SJCRH30 (cell line): Measurements from ENCODE around the gene MGMT. TPM values are rescaled to one million over a fixed set of nuclear protein-coding genes. Genes with fewer than 3 reads are reported as not detected.

ENCODE experiments used
- DNase-seq, 2 experiments: peaks; one replicate each; pipeline ENCODE4 v3.0.0-alpha.2; 2015 to 2020
- H3K27ac ChIP-seq: fragments of 250-450 bp; sonication (Bioruptor Pico); 2 replicates; pipeline ENCODE4 v1.5.1; 2020; ENCODE audit warnings: mild to moderate bottlenecking, moderate library complexity
- H3K27me3 ChIP-seq: fragments of 250-450 bp; sonication (Bioruptor Pico); 2 replicates; pipeline ENCODE4 v1.5.1; 2020; ENCODE audit warnings: mild to moderate bottlenecking, moderate library complexity
- H3K36me3 ChIP-seq: fragments of 250-450 bp; sonication (Bioruptor Pico); 2 replicates; pipeline ENCODE4 v1.5.1; 2020; ENCODE audit warnings: mild to moderate bottlenecking, moderate library complexity
- H3K4me1 ChIP-seq: fragments of 250-450 bp; sonication (Bioruptor Pico); 2 replicates; pipeline ENCODE4 v1.5.1; 2020; ENCODE audit warnings: mild to moderate bottlenecking, moderate library complexity
- H3K4me3 ChIP-seq: fragments of 250-450 bp; sonication (Bioruptor Pico); 2 replicates; pipeline ENCODE4 v1.5.1; 2020; ENCODE audit warnings: mild to moderate bottlenecking, moderate library complexity
- H3K9me3 ChIP-seq: fragments of 250-450 bp; sonication (Bioruptor Pico); replicated peaks from 2 replicates; pipeline ENCODE4 v1.5.1; 2020; ENCODE audit warnings: mild to moderate bottlenecking, moderate library complexity
- total RNA-seq: library from RNA; depleted of rRNA; stranded (reverse); fragments of >200 nt; shearing (Covaris generic); gene quantifications from 2 replicates; pipeline ENCODE4 v1.2.3, GENCODE V29; 2014

Gene MGMT
- total RNA-seq, 1 experiment from 2014 or later = 1.5 TPM

DNA sequence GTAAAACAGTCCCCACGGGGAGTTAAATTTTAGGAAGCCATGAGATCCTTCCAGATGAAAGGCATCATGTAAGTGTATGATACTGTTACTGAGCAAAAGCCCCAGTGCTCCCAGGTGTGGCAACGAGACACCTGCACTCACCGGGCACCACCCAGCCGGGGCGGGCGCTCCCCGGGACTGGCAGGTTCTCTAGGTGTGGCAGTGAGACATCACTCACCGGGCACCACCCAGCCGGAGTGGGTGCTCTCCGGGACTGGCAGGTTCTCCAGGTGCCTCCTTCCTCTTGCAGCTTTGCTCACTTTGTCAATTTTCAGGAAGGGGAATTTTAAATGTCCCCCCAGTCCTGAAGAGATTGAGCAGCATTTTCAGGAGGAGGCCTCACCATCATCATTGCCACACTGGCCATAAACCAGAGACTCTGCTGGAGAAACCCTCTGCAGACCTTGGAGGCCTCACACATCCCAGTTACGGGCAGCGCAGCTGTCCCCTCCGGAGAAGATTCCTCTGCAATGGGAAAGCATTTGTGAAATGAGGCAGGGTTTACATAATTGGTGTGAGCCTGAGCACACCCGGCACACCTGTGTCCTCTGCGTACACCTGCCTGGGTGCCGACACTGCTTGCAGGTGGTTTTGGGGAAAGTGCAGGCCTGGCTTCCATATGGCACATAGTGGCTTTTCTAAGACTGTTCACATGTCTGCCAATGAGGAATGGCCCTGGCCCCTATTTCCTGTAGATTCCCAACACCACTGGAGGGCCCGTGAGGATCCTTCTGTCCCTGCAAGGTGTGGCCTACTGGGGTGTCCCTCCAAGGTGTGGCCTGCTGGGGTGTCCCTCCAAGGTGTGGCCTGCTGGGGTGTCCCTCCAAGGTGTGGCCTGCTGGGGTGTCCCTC lies 305.7 kb downstream of the MGMT start:
- Histone ChIP-seq H3K27me3 (no peaks in the 10 kb centered on the region), H3K4me3 (no peak overlapping the region), H3K4me1 (no peaks in the 10 kb centered on the region), H3K27ac (no peak overlapping the region), H3K36me3 (no peaks in the 10 kb centered on the region), H3K9me3 (no peaks in the 10 kb centered on the region)
- DNase-seq = no peak

DNA sequence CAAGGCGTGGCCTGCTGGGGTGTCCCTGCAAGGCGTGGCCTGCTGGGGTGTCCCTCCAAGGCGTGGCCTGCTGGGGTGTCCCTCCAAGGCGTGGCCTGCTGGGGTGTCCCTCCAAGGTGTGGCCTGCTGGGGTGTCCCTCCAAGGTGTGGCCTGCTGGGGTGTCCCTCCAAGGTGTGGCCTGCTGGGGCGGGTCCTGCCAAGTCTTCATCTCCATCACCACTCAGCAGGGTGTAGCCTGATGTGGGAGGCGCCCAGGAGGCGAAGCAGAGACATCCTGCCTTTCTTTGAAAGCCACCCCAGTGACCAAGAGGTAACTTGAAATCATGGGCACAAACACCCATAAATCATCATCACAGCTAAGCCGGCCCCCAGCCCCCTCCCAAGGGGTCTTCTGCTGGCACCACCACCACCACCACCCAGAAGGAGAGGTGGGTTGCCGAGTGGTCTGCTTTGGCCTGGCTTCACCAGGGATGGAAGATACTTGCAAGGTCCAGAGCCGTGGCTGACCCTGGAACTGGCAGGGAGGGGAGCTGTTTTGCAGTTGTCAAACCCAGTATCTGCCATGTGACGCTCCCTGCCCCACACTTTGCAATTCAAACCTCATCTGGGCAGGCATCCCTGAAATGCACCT lies 306.4 kb downstream of the MGMT start:
- no peaks in the 10 kb centered on the region for H3K27me3 ChIP-seq
- H3K4me3 ChIP-seq = no peak overlapping the region
- H3K9me3 ChIP-seq = no peaks in the 10 kb centered on the region
- DNase-seq = no peak
- H3K27ac ChIP-seq = no peak overlapping the region
- H3K4me1 ChIP-seq = no peaks in the 10 kb centered on the region
- H3K36me3 ChIP-seq = no peaks in the 10 kb centered on the region

DNA sequence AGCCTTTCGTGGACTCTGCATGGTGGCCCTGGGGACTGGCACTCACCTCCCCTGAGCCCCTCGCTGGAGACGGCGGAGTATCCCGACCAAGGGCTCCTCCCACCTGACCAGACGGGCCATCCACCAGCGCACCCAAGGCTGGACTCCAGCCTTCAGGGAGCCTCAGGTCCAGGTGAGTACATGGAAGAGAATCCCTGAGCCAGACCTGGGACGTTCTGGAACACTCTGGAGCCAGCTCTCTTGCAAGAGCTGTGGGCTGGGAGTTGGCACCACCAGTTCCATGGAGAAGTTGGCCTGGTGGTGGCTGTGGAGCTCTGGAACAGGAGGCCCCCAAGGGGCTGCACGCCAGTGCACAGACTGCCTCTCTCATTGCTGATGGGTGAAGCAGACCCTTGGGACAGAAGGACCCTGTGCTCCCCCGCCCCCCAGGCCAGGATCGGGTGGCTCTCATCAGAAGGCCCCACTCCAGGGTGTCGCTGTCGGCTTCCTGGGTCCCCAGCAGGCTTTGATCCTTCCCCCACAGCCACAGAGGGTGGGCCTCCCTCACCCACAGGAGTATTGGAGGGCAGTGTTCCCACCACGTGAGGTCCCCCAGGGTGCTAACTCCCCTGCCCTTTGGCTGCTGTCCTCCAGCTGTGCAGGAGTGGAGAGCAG lies 307.2 kb downstream of the MGMT start:
- Histone ChIP-seq H3K9me3 (no peaks in the 10 kb centered on the region), H3K4me1 (no peaks in the 10 kb centered on the region), H3K4me3 (no peak overlapping the region), H3K27ac (no peak overlapping the region), H3K36me3 (no peaks in the 10 kb centered on the region), H3K27me3 (no peaks in the 10 kb centered on the region)
- no peak for DNase-seq

DNA sequence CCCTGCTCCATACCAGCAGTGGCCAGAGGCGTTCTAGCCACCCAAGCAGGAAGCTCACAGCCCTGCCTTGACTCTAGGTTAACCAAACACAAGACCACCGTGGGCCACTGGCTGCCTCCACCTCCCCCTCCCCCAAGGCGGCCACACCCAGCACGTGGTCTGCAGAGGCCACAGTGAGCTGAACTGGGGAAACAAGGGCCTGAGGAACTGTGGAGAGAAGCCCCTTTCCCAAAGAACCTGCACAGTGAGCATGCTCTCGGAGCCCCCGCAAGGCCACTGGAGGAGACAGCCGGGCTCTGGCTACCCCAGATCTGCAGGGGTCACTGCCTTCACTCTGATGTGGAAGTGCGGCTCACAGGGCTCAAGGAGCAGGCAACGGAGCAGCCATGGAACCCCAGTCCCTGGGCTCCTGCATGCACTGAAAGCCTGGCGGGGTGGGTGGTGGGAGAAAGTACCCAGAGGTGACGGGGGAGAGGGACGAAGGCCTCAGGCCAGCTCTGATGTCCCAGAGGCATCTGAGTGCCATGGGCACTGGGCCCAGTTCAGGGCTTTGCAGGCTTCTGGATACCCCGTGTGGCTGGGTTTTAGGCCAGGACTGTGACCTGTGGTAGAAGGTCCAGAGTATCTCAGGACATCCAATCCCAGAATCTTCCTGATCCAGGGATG lies 307.8 kb downstream of the MGMT start:
- Histone ChIP-seq H3K4me3 (no peak overlapping the region), H3K4me1 (no peaks in the 10 kb centered on the region), H3K36me3 (no peaks in the 10 kb centered on the region), H3K9me3 (no peaks in the 10 kb centered on the region), H3K27ac (no peak overlapping the region), H3K27me3 (no peaks in the 10 kb centered on the region)
- DNase-seq = no peak

DNA sequence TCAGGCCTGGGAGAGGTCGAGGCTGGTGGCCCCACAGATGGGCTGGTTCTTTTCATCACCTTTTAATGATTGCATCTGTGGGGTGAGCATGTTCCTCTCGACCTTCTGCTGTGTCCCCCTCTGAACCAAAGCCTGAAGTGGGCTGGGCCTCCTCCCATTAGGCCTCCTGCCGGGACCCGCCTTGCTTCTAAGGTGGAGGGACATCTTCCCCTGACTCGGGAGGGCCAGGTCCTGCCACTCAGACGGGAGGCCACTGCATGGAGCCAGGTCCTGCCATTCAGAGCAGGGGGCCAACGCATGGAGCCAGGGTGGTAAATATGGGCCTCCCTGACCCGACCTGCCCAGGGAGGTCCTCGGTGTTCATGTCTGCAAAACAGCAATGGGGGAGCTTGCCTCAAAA lies 308.6 kb downstream of the MGMT start:
- H3K27ac ChIP-seq = no peak overlapping the region
- no peak overlapping the region for H3K4me3 ChIP-seq
- no peaks in the 10 kb centered on the region for H3K9me3 ChIP-seq
- H3K4me1 ChIP-seq = no peaks in the 10 kb centered on the region
- H3K36me3 ChIP-seq = no peaks in the 10 kb centered on the region
- DNase-seq = no peak
- no peaks in the 10 kb centered on the region for H3K27me3 ChIP-seq

DNA sequence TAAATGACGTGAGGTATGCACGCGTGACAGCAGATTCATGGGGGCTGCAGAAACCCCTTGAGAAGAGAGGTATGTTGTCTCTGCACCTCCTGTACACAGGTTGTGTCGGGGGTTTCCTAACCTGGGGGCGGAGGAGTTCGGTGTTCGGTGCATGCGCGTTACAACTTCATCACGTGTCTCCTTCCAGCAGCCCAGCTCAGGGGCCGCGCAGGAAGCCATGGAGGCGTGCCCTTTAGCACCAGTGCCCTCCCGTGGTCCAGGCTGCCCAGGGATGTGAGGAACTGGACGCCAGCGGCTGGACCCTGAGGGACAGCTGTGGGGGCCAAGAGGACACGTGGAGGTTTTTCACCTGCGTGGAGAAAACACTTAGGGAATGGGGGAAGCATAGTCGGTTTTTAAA lies 310.6 kb downstream of the MGMT start:
- Histone ChIP-seq H3K36me3 (no peaks in the 10 kb centered on the region), H3K27me3 (no peaks in the 10 kb centered on the region), H3K4me1 (no peaks in the 10 kb centered on the region), H3K9me3 (no peaks in the 10 kb centered on the region), H3K27ac (no peak overlapping the region), H3K4me3 (no peak overlapping the region)
- no peak for DNase-seq

DNA sequence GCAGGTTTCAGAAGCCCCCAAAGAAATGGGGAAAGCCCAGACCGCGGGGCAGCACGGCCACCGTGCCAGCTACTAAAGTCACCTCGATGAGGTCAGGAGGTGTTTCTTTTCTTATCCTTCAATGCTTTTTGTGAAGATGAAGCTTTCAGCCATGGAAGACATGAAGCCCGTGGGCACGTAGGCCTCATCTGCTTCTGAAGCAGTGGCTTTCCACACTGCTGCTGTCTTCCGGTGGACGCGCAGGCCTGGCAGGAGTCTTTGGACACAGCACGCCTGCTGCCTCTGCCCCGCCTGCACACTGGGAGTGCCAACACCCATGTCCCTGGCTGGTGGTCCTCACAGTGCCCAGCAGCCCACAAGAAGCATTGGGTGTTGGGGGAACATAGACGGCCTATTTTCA lies 311.5 kb downstream of the MGMT start:
- Histone ChIP-seq H3K9me3 (no peaks in the 10 kb centered on the region), H3K4me1 (no peaks in the 10 kb centered on the region), H3K36me3 (no peaks in the 10 kb centered on the region), H3K27me3 (no peaks in the 10 kb centered on the region), H3K4me3 (no peak overlapping the region), H3K27ac (no peak overlapping the region)
- DNase-seq = no peak

DNA sequence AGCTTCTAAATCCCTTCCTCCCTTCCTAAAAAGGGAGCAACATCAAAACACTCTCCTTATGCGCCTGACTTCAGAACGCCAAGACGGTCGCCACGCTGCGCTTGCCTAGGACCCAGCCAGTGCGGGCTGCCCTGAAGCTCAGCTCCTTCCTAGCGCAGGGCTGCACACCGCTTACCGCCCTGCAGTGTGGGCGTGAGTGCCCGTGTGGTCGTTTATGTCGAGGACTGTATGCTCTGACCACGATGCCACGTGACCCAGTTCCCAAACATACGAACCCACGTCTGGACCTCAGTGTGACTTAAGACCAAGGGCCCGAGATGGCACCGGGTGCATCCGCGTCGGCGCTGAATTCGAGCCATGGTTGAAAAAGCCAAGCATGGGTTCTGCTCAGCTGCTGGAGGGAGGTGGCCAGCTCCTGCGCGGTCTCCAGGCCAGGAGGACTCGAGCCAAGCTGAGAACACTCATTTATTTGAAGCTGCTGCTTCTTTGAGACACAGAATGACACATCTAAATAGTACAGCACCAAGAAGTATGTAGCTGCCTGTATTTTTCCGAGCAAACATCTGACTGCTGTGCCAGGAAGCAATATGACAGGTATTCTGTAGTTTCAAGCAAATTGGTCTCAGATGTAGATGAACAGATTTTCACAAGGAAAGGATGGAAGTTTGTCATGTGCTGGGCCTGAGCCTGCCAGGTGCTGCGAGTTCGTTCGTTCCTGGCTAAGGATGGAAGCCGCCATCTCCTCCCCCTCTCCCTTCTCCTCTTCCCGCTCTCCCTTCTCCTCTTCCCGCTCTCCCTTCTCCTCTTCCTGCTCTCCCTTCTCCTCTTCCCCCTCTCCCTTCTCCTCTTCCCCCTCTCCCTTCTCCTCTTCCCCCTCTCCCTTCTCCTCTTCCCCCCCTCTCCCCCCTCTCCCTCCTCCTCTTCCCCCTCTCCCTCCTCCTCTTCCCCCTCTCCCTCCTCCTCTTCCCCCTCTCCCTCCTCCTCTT lies 312.4 kb downstream of the MGMT start:
- H3K4me3 ChIP-seq = no peak overlapping the region
- H3K4me1 ChIP-seq = no peaks in the 10 kb centered on the region
- H3K27me3 ChIP-seq = no peaks in the 10 kb centered on the region
- H3K9me3 ChIP-seq = no peaks in the 10 kb centered on the region
- H3K36me3 ChIP-seq = no peaks in the 10 kb centered on the region
- DNase-seq = no peak
- H3K27ac ChIP-seq = no peak overlapping the region

DNA sequence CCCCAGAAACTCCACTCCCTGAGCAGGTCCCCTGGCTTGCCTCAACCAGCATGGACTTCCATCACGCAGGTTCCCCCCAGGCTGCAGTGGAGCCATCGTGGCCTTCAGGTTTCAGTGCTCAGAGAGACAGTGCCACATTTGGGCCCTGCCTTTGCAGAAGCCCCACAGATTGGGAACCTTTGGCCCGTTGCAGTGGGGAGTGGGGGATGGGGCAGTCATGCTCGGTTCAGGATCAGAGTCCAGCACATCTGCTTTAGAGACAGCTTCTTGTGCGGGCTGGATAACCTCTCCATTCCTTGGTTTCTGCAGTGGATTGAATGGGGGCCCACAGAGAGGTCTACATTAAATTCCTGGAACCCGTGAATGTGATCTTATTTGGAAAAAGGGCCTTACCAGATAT lies 313.2 kb downstream of the MGMT start:
- Histone ChIP-seq H3K27me3 (no peaks in the 10 kb centered on the region), H3K4me3 (no peak overlapping the region), H3K4me1 (no peaks in the 10 kb centered on the region), H3K9me3 (no peaks in the 10 kb centered on the region), H3K27ac (no peak overlapping the region), H3K36me3 (no peaks in the 10 kb centered on the region)
- DNase-seq = no peak

DNA sequence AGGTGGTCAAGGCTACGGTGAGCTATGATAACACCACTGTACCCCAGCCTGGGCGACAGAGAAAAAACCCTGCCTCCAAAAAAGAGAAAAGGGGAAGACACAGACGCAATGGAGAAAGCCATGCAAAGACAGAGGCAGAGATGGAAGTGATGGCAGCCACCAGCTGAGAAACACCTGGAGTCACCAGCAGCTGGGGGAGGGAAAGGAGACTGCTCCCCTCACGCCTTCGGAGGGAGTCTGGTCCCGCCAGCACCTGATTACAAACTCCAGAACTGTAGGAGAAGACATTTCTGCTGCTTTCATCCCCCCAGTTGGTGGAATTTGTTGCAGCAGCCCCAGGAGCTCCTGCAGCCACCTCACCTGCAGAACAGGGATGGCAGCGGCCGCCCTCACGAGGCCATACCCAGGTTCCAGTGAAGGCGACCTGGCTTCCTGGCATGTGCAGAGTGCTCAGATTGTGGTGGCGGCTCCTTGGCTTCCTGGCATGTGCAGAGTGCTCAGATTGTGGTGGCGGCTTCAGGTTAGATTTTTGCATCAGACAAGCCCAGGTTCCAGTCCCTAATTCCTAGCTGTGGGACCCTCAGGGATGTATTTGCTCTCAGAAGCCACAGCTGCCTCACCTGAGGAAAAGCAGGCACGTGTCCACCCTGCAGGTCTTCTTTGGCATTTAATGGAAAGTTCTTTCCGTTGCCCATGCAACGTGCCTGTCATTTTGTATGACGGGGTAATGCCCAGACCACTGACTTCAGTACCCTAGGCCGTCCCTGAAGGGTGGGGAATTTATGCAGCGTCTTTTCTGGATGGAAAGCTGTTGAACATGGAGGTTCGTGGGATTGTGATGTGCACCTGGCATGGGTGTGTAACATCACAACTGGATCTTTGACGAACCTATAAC lies 314.1 kb downstream of the MGMT start:
- no peaks in the 10 kb centered on the region for H3K27me3 ChIP-seq
- H3K27ac ChIP-seq = no peak overlapping the region
- DNase-seq = no peak

DNA sequence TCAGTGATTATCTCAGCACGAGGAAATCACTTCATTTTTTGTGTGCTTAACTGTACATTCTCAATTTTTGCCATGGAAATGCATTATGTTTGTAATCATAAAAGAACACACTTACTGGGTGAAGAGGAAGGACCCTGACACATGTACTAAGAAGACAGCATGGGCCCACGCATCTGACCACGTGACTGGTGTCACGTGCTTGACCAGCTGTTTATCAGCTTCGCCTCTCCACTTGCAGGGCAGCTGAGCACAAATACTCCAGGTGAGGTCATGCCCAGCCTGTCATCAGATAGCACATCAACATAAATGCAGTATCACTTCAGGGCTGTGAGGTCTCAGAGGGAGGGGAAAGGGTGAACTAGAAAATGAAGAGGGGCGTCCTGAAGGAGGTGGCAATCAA lies 317.2 kb downstream of the MGMT start:
- no peaks in the 10 kb centered on the region for H3K27me3 ChIP-seq
- no peaks in the 10 kb centered on the region for H3K9me3 ChIP-seq
- H3K4me1 ChIP-seq = peaks cover 4% of the 10 kb centered on the region; the same call in 1 of the 2 replicates
- DNase-seq = peak in 1 of 2 experiments; percentile 13
- no peak overlapping the region for H3K27ac ChIP-seq
- H3K36me3 ChIP-seq = no peaks in the 10 kb centered on the region
- no peak overlapping the region for H3K4me3 ChIP-seq

More for the DNA sequence above, 314.1 kb downstream of the MGMT start:
- Histone ChIP-seq H3K36me3 (no peaks in the 10 kb centered on the region), H3K9me3 (no peaks in the 10 kb centered on the region), H3K4me3 (no peak overlapping the region), H3K4me1 (no peaks in the 10 kb centered on the region)

DNA sequence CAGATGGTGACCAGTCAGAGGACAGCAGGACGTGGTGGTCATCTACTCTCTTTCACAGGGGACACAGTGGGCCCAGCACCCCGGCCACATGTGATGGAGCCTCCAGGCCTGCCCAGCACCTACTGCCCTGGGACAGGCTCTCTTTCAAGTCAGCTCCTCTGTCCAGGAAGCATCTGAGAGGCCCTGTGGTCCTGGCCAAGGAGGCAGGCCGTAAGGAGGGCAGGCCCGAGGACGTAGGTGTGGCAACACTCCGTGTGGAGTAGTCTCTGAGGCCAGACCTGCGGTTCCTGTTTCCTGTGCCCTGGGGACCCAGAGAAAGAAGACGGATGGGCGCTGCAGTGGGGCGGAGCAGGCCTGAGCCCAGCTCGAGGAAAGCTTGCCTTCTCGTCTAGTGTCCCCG lies 317.9 kb downstream of the MGMT start:
- H3K4me3 ChIP-seq = no peak overlapping the region
- H3K36me3 ChIP-seq = no peaks in the 10 kb centered on the region
- H3K27me3 ChIP-seq = no peaks in the 10 kb centered on the region
- H3K27ac ChIP-seq = no peak overlapping the region
- H3K4me1 ChIP-seq = peaks cover 4% of the 10 kb centered on the region; the same call in 1 of the 2 replicates
- no peaks in the 10 kb centered on the region for H3K9me3 ChIP-seq
- DNase-seq = no peak

DNA sequence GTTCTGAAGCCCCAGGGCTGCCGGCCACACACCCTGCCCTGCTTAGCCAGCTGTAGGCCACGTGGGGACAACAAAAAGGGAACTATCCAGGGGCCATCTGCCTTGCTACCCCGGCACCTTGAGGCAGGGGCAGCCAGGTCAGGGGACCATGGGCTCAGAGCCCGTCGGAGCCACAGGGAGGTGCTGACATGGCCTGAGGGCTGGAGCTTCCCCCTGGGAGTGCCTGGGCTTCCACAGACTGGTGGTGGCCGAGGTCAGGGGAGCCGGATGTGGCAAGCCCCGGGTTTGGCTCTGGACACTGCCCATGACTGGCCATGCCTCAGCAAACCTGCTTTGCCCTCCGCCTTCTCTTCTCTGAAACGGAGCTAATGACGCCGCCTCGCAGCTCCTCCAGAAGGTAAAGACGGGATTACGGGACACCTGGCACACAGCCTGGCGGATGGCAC lies 318.5 kb downstream of the MGMT start:
- Histone ChIP-seq H3K27ac (no peak overlapping the region), H3K4me1 (peaks cover 4% of the 10 kb centered on the region; the same call in 1 of the 2 replicates), H3K36me3 (no peaks in the 10 kb centered on the region), H3K4me3 (no peak overlapping the region), H3K27me3 (no peaks in the 10 kb centered on the region), H3K9me3 (no peaks in the 10 kb centered on the region)
- peak; percentile 14 to 39 for DNase-seq
